Skeletal muscle tissue (tissue), 4 donors: ENCODE results near the gene ZBTB14. TPM values are rescaled to one million over a fixed set of nuclear protein-coding genes. Genes with fewer than 3 reads are reported as not detected.

Experiments used
- H3K27ac ChIP-seq: one replicate; pipeline ENCODE4 v1.7.0; 2013; ENCODE audit warnings: mild to moderate bottlenecking, low read depth, low read length, inconsistent platforms
- H3K27me3 ChIP-seq, 3 donors: one replicate each; pipeline ENCODE4 v1.7.0; 2013; ENCODE audit warnings: low read length in 3 of 3; ENCODE audit not compliant: control insufficient read depth in 3 of 3, insufficient read depth in 3 of 3
- H3K36me3 ChIP-seq, 3 donors: one replicate each; pipeline ENCODE4 v1.7.0; 2013; ENCODE audit warnings: low read length in 3 of 3; ENCODE audit not compliant: control insufficient read depth in 3 of 3, insufficient read depth in 3 of 3
- H3K4me1 ChIP-seq, 3 donors: one replicate each; pipeline ENCODE4 v1.7.0; 2013; ENCODE audit warnings: low read length in 3 of 3, mild to moderate bottlenecking in 3 of 3; ENCODE audit not compliant: control insufficient read depth in 3 of 3, insufficient read depth in 3 of 3
- H3K4me3 ChIP-seq, 3 donors: one replicate each; pipeline ENCODE4 v1.7.0; 2013; ENCODE audit warnings: low read length in 3 of 3
- H3K9ac ChIP-seq, 3 donors: one replicate each; pipeline ENCODE4 v1.7.0; 2013; ENCODE audit warnings: low read length in 3 of 3, mild to moderate bottlenecking in 3 of 3, moderate library complexity in 2 of 3, low read depth in 1 of 3
- H3K9me3 ChIP-seq, 3 donors: one replicate each; pipeline ENCODE4 v1.7.0; 2013; ENCODE audit warnings: low read length in 3 of 3; ENCODE audit not compliant: control insufficient read depth in 3 of 3
- total RNA-seq: library from RNA; depleted of rRNA; stranded (reverse); fragments of >200 nt; gene quantifications from one replicate; pipeline ENCODE4 v1.2.3, GENCODE V29; 2014
- donor health status: Osteomylitis.

The ZBTB14 gene
- total RNA-seq, 1 donor from 2014 or later, result 6.8 TPM

DNA sequence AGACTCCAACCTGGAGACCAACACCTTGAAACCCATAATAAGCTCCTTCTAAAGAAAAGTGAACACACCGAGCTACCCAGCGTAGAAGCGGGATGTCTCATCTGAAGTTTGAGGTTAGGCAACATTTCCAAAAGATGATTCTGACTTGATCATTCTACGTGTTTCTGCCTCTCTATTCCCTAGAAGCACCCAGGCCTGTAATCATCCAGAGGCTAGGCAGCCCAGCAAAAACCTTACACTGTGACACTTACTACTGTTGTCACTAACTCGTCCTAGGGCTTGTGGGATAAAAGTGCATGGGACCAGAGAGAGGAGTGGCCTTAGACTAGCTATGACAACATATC lies 1.4 kb downstream of the ZBTB14 start:
- peak overlapping the region; percentile 88 to 95 (median 90) for H3K4me3 ChIP-seq
- peak overlapping the region; percentile 84 for H3K27ac ChIP-seq
- peaks cover 13 to 18% (median 15%) of the 10 kb centered on the region in 3 donors for H3K36me3 ChIP-seq
- H3K9ac ChIP-seq, result peak overlapping the region; percentile 78 to 98 (median 98)
- peaks cover 7 to 17% (median 13%) of the 10 kb centered on the region in 3 donors for H3K4me1 ChIP-seq
- H3K9me3 ChIP-seq, result no peaks in the 10 kb centered on the region
- no peaks in the 10 kb centered on the region for H3K27me3 ChIP-seq

DNA sequence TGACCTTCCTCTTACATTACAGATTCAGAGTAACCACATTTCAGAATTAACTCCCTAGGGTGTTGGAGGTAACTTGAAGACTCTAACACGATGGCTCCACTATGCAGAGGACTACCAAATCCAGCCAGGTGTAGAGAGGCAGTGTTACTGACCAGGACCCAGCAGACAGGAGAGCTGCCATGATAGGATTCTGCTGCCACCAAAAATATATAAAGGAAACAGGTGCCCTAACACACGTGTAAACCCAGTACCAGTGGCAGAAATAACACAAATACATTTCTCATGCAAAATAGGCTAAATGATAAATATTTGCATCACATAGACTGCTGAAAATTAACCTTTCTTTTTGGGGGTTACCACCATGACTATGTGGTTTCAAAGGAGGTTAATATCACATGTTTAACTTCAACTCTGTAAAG lies 7.0 kb downstream of the ZBTB14 start:
- H3K27me3 ChIP-seq, result no peaks in the 10 kb centered on the region
- no peak overlapping the region for H3K9ac ChIP-seq
- no peak overlapping the region for H3K27ac ChIP-seq
- no peaks in the 10 kb centered on the region for H3K9me3 ChIP-seq
- no peak overlapping the region for H3K4me3 ChIP-seq
- H3K36me3 ChIP-seq, result peaks cover 13 to 18% (median 15%) of the 10 kb centered on the region in 3 donors
- H3K4me1 ChIP-seq, result peaks cover 0 to 8% (median 2%) of the 10 kb centered on the region in 3 donors

DNA sequence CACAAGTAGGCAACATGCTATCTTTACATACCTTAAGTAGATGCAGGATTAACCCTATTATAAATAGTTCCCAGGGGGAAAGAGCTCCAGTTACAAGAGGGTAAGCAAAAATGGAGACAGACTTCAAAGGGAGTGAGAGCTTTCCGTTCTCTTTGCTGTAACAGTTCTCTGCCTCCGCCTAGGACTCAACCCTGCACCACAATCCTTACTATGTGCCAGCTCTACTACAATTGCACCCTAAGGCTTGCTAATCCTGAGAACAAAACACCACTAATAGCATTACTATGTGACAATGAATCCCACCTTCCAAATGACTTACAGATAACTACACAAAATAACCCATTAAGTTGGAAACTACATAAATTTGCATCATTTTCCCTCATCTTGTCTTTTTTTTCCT lies 7.7 kb downstream of the ZBTB14 start:
- no peaks in the 10 kb centered on the region for H3K9me3 ChIP-seq
- H3K9ac ChIP-seq, result no peak overlapping the region
- H3K27ac ChIP-seq, result no peak overlapping the region
- no peaks in the 10 kb centered on the region for H3K27me3 ChIP-seq
- H3K4me3 ChIP-seq, result no peak overlapping the region
- H3K36me3 ChIP-seq, result peaks cover 13 to 18% (median 15%) of the 10 kb centered on the region in 3 donors
- peaks cover 0 to 7% (median 2%) of the 10 kb centered on the region in 3 donors for H3K4me1 ChIP-seq

DNA sequence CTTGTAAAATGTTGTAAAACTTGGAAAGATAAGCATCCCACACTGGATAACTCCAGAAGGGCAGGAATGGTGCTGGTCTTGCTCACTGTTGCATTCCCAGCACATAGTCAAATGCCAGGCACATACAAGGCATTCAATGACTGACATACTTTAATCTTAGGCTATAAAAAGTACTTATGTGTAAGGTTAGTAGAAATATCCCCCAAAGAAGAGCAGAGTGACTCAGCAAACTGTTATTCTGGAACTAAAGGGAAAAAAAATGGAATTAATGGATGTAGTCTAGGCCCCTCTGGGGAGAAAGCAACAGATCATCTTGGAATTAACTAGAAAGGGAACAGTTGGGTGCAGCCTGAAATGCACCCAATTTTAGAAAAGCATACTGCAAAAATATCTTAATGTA lies 9.0 kb downstream of the ZBTB14 start:
- Histone ChIP-seq H3K36me3 (peaks cover 11 to 13% (median 11%) of the 10 kb centered on the region in 3 donors), H3K9ac (no peak overlapping the region), H3K4me1 (peaks cover 0 to 7% (median 2%) of the 10 kb centered on the region in 3 donors), H3K27me3 (no peaks in the 10 kb centered on the region), H3K27ac (no peak overlapping the region), H3K9me3 (no peaks in the 10 kb centered on the region), H3K4me3 (no peak overlapping the region)

DNA sequence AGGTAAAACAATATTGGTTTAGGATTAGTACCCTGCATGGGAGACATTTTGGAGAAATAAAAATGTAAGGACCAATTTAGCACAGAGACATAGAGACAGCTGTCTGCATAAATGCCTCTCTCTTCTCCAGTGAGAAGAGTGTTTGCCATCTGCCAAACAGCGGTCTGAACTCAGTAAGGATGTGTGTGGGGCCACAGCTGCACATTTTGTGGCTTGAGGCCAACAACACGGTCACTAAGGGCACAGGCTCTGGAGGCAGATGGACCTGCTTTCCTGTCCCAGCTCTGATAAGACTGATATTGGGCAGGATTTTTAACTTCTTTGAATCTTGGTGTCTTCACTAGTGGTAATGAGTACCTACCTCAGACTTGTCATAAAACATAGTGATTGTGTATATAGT lies 10.2 kb downstream of the ZBTB14 start:
- peak overlapping the region in 1 of 3 donors; percentile 14 for H3K9ac ChIP-seq
- H3K9me3 ChIP-seq, result no peaks in the 10 kb centered on the region
- no peaks in the 10 kb centered on the region for H3K27me3 ChIP-seq
- H3K27ac ChIP-seq, result no peak overlapping the region
- H3K36me3 ChIP-seq, result peaks cover 0 to 1% (median 0%) of the 10 kb centered on the region in 3 donors
- H3K4me3 ChIP-seq, result no peak overlapping the region
- H3K4me1 ChIP-seq, result peaks cover 0 to 7% (median 2%) of the 10 kb centered on the region in 3 donors

DNA sequence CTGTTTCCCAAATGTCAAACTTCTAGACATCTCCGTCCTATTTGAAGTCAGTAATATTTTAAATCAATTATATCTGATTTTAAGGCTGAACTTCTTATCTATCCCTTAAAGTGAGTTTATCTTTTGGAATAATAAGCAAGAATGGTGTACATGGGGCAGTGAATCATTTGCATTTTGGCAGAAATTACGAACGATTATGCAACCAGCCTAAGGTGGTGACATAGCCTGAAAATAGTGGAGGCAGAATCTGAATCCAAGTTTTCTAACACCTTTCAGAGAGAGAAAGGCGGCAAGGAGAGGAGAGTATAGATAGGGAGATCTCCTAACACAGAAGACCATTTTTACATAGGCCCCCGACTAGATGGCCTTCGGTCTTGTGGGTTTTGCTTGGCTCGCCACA lies 10.7 kb downstream of the ZBTB14 start:
- Histone ChIP-seq H3K4me1 (peaks cover 0 to 7% (median 2%) of the 10 kb centered on the region in 3 donors), H3K4me3 (no peak overlapping the region), H3K9me3 (no peaks in the 10 kb centered on the region), H3K36me3 (no peaks in the 10 kb centered on the region), H3K9ac (no peak overlapping the region), H3K27me3 (no peaks in the 10 kb centered on the region), H3K27ac (no peak overlapping the region)

DNA sequence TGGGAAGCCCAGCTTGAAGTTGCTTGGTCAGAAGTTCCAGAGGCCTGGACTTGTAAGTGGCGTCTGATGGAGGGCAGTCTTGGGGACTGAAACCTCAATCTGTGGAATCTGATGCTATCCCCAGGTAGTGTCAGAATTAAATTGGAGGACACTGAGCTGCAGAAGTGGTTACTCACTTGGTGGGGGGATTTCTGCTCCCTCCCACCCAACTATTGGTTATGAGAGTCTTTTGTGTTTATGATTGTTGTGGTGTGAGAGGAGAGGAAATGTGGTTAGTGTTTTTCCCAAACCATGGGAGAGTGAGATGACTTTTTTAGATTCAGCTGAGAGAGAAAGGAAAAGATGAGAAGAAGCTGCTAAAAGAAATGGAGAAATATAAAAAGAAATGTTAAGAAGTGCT lies 12.8 kb downstream of the ZBTB14 start:
- H3K27ac ChIP-seq, result no peak overlapping the region
- peaks cover 0 to 7% (median 2%) of the 10 kb centered on the region in 3 donors for H3K4me1 ChIP-seq

DNA sequence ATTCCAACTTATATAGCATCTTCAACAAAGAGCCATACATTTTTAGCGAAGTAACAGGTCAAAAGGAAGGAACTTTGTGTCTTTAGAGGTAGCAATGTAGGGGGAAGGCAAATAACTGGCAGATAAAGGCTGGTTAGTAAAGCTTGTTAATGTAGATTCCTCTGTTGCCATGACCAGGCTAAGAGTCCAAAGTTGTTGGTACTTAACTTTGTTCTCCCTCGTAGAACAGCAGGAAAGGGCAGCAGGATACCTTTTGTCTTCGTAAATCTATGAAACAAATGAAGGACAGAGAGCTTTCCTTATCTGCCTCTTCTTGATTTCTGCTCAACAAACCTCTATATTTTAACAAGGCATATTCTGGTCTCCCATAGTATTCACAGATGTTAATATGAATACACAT lies 18.6 kb downstream of the ZBTB14 start:
- no peaks in the 10 kb centered on the region for H3K4me1 ChIP-seq
- no peak overlapping the region for H3K4me3 ChIP-seq
- no peak overlapping the region for H3K9ac ChIP-seq
- no peaks in the 10 kb centered on the region for H3K9me3 ChIP-seq
- no peaks in the 10 kb centered on the region for H3K27me3 ChIP-seq
- H3K27ac ChIP-seq, result no peak overlapping the region
- no peaks in the 10 kb centered on the region for H3K36me3 ChIP-seq

More for the DNA sequence above, 12.8 kb downstream of the ZBTB14 start:
- Histone ChIP-seq H3K9me3 (no peaks in the 10 kb centered on the region), H3K9ac (no peak overlapping the region), H3K4me3 (no peak overlapping the region), H3K27me3 (no peaks in the 10 kb centered on the region), H3K36me3 (no peaks in the 10 kb centered on the region)

DNA sequence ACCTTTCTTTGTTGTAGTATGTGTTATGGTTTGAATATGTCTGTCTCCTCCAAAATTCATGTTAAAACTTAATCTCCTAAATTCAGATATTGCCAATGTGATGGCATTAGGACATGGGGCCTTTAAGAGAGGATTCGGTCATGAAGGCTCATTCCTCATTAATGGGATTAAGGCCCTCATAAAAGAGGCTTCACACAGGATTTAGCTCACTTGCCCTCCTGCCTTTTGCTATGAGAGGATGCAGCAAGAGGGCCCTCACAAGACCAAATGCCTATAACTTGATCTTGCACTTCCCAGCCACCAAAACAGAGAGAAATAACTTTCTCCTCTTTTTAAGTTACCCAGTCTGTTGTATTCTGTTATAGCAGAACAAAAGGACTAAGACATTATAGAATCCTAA lies 19.7 kb downstream of the ZBTB14 start:
- H3K9me3 ChIP-seq, result no peaks in the 10 kb centered on the region
- H3K36me3 ChIP-seq, result no peaks in the 10 kb centered on the region
- no peak overlapping the region for H3K9ac ChIP-seq
- no peak overlapping the region for H3K27ac ChIP-seq
- no peaks in the 10 kb centered on the region for H3K4me1 ChIP-seq
- H3K27me3 ChIP-seq, result no peaks in the 10 kb centered on the region
- no peak overlapping the region for H3K4me3 ChIP-seq

DNA sequence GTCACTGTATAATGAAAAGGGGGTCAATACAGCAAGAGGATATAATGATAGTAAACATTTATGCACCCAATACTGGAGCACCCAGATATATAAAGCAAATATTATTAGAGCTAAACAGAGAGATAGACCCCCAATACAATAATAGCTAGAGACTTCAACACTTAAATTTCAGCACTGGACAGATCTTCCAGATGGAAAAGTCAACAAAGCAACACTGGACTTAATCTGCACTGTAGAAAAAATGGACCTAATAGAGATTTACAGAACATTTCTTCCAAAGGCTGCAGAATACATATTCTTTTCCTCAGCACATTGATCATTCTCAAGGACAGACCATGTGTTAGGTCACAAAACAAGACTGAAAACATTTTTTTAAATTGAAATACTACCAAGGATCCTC lies 26.7 kb downstream of the ZBTB14 start:
- no peaks in the 10 kb centered on the region for H3K9me3 ChIP-seq
- H3K36me3 ChIP-seq, result no peaks in the 10 kb centered on the region
- no peak overlapping the region for H3K4me3 ChIP-seq
- H3K4me1 ChIP-seq, result no peaks in the 10 kb centered on the region
- no peaks in the 10 kb centered on the region for H3K27me3 ChIP-seq
- H3K9ac ChIP-seq, result no peak overlapping the region
- no peak overlapping the region for H3K27ac ChIP-seq

DNA sequence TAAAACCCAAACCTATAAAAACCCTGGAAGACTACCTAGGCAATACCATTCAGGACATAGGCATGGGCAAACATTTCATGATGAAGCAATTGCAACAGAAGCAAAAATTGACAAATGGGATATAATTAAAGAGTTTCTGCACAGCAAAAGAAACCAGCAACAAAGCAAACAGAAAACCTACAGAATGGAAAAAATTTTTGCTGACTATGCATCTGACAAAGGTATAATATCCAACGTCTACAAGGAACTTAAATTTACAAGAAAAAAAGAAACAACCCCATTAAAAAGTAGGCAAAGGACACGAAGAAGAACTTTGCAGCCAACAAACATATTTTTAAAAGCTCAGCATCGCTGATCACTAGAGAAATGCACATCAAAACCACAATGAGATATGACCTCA lies 28.8 kb downstream of the ZBTB14 start:
- H3K36me3 ChIP-seq, result no peaks in the 10 kb centered on the region
- peaks cover 0 to 2% (median 0%) of the 10 kb centered on the region in 3 donors for H3K27me3 ChIP-seq
- no peak overlapping the region for H3K4me3 ChIP-seq
- H3K27ac ChIP-seq, result no peak overlapping the region
- H3K4me1 ChIP-seq, result no peaks in the 10 kb centered on the region
- no peak overlapping the region for H3K9ac ChIP-seq
- H3K9me3 ChIP-seq, result no peaks in the 10 kb centered on the region
